Measurements from ENCODE around the gene SSR3.

GRCh38 chr3:156554842-156555687, at the start of gene SSR3:
- TF ChIP-seq FOXM1 (IDR thresholded peaks at IDR 0.05; ENCODE audit: borderline replicate concordance), result no peak
- no peak for TF ChIP-seq TARDBP (IDR thresholded peaks at IDR 0.05)
- TF ChIP-seq ELF4 (IDR thresholded peaks at IDR 0.05), result peak; percentile 99
- TF ChIP-seq SP1 (IDR thresholded peaks at IDR 0.05), result 0 out of 2 replicates have a peak, but pooled peaks have one; percentile 28

Measured in HEK293T (cell line).